ENCODE data around the gene ESAM. TPM values are rescaled to one million over a fixed set of nuclear protein-coding genes. Genes with fewer than 3 reads are reported as not detected.

ESAM gene
- total and polyA plus RNA-seq, 2 experiments from 2014 or later: 0.32 TPM; not detected in 1

GRCh38 chr11:124753205-124753604 lies 8.9 kb downstream of the ESAM start (continued):
- TF ChIP-seq ZNF462 (CRISPR knock-in tag; IDR thresholded peaks at IDR 0.05) (no peak), CREB1 (CRISPR knock-in tag; IDR thresholded peaks at IDR 0.05; ENCODE audit: low read depth) (no peak), JUNB (IDR thresholded peaks at IDR 0.05; ENCODE audit: unreplicated experiment) (no peak), EZH2phosphoT487 (IDR thresholded peaks at IDR 0.05; ENCODE audit: unreplicated experiment) (no peak), STAT1 (IDR thresholded peaks at IDR 0.05; ENCODE audit: unreplicated experiment) (no peak), POLR2AphosphoS5 (IDR thresholded peaks at IDR 0.05; ENCODE audit: low read depth) (no peak)

GRCh38 chr11:124752471-124753102 lies 9.5 kb downstream of the ESAM start:
- H3K4me2 ChIP-seq: peak overlapping the region; percentile 86
- no peak overlapping the region for H3K27ac ChIP-seq (ENCODE audit: low read depth)
- no peak overlapping the region for H3K27ac Mint-ChIP-seq
- peaks cover 19% of the 10 kb centered on the region for H4K20me1 ChIP-seq (replicated peaks; ENCODE audit: insufficient read depth)
- no peaks in the 10 kb centered on the region for H3K9me3 Mint-ChIP-seq
- H3K4me1 ChIP-seq (ENCODE audit: insufficient read depth): peaks cover 41% of the 10 kb centered on the region
- H3K36me3 Mint-ChIP-seq (ENCODE audit: low read depth): no peaks in the 10 kb centered on the region
- H3K4me3 ChIP-seq: peak overlapping the region; percentile 58
- peaks cover 34% of the 10 kb centered on the region for H3K4me1 Mint-ChIP-seq
- peak; percentile 60 for DNase-seq (ENCODE audit: low spot score)
- no peaks in the 10 kb centered on the region for H3K79me2 ChIP-seq (replicated peaks; ENCODE audit: insufficient read depth)
- peak; percentile 34 for ATAC-seq
- H3F3A ChIP-seq (replicated peaks; ENCODE audit: low read depth): peaks cover 5% of the 10 kb centered on the region; the same call in 1 of the 2 replicates
- no peaks in the 10 kb centered on the region for H3K36me3 ChIP-seq (ENCODE audit: insufficient read depth)
- H3K27me3 Mint-ChIP-seq (ENCODE audit: insufficient read depth, low read depth, poor library complexity): peaks cover 98% of the 10 kb centered on the region
- peak overlapping the region; percentile 96 for H2AFZ ChIP-seq
- H3K27me3 ChIP-seq (ENCODE audit: insufficient read depth): peaks cover 100% of the 10 kb centered on the region
- no peaks in the 10 kb centered on the region for H3K9me2 ChIP-seq (ENCODE audit: insufficient read depth)
- peak overlapping the region; percentile 73 for H3K4me3 Mint-ChIP-seq
- no peak for TF ChIP-seq STAT1 (IDR thresholded peaks at IDR 0.05; ENCODE audit: unreplicated experiment)
- TF ChIP-seq CREB1 (CRISPR knock-in tag; IDR thresholded peaks at IDR 0.05; ENCODE audit: low read depth): no peak
- no peak for TF ChIP-seq REST (IDR thresholded peaks at IDR 0.05; ENCODE audit: unreplicated experiment)
- peak; percentile 76 for TF ChIP-seq EZH2 (IDR thresholded peaks at IDR 0.05; ENCODE audit: low read depth, unreplicated experiment)
- no peak for TF ChIP-seq POLR2AphosphoS5 (IDR thresholded peaks at IDR 0.05; ENCODE audit: low read depth)

All from GM23338 (cell line).